NCI-H2107 (cell line): Measurements from ENCODE around the gene CDKN2B.
"Not testable (repeated sequence)": the region's sequence is repeated elsewhere in the genome, so short reads cannot be mapped to it uniquely, and the experiment has no call there.

Source experiments
- DNase-seq: peaks from one replicate; lab custom pipeline; 2025; lab: John Stamatoyannopoulos, UW

CDKN2B gene

GRCh38 chr9:21969011-21969940 is 39.8 kb downstream of the CDKN2B start:
- no peak for DNase-seq

- no peak for DNase-seq
Observed at GRCh38 chr9:21968331-21969010, 40.6 kb downstream of the CDKN2B start.

GRCh38 chr9:21967702-21968101 is 41.4 kb downstream of the CDKN2B start:
- no peak for DNase-seq

- no peak for DNase-seq
Observed at GRCh38 chr9:21967169-21967568, 41.9 kb downstream of the CDKN2B start.

GRCh38 chr9:21966140-21966851 is 42.8 kb downstream of the CDKN2B start:
- no peak for DNase-seq

GRCh38 chr9:21965401-21965951 is 43.6 kb downstream of the CDKN2B start:
- DNase-seq, result no peak

GRCh38 chr9:21964925-21965385 is 44.1 kb downstream of the CDKN2B start:
- no peak for DNase-seq

GRCh38 chr9:21961569-21961968 is 47.5 kb downstream of the CDKN2B start:
- no peak for DNase-seq

- DNase-seq, result not testable (repeated sequence)
Observed at GRCh38 chr9:21959268-21959667, 49.8 kb downstream of the CDKN2B start.

- DNase-seq, result no peak
Observed at GRCh38 chr9:21958833-21959232, 50.3 kb downstream of the CDKN2B start.
